ENCODE data around the gene NPB. TPM values are rescaled to one million over a fixed set of nuclear protein-coding genes. Genes with fewer than 3 reads are reported as not detected.

Gene NPB
- total and polyA plus RNA-seq, 2 donors (not counting 1 experiment from before 2014, with no cell fraction given), result 0.44 TPM; not detected in 1

DNA sequence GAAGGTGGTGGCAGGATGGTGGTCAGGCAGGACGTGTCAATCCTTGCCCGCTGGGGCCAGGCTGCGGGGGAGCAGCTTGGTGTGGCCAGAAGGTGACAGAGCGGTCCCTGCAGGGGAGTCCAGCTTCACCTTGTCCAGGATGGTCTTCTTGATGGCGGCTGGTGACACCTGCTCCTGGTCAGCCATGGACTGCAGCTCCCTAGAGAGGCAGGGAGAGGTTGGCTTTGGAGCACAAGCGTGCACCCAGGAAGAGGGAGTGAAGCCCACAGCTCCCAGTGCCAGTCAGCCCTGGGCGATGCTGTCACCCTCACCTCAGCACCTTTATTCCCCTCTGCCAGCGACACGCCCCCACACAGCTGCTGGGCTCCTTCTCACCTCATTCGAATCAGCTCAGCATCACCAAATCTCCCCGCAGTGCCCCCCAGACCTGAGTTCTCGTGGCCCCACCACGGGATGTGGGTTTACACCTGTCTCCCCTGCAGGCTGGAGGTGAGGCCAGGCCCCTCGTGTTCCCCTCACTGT lies 31.2 kb downstream of the NPB start:
- H3K4me1 Mint-ChIP-seq, result peaks cover 14% of the 10 kb centered on the region
- intact Hi-C loops (cut with micrococcal nuclease), result no loop called here
- H2AFZ ChIP-seq (ENCODE audit: insufficient read depth, low read depth, low read length, poor library complexity, severe bottlenecking), result no peak overlapping the region
- peaks cover 18 to 21% of the 10 kb centered on the region in 2 donors for H3K4me1 ChIP-seq (ENCODE audit: control insufficient read depth in 2 of 2, insufficient read depth in 2 of 2, low read length in 2 of 2)
- no peaks in the 10 kb centered on the region for H3K9me3 ChIP-seq (ENCODE audit: control extremely low read depth in 1 of 3, control insufficient read depth in 2 of 3, insufficient read depth in 1 of 3, low read length in 2 of 3)
- H3K79me2 ChIP-seq (ENCODE audit: control insufficient read depth, insufficient read depth, low read length), result no peaks in the 10 kb centered on the region
- DNase-seq (no peak), ATAC-seq (ENCODE audit: low read depth) (no peak)
- no peaks in the 10 kb centered on the region for H4K20me1 ChIP-seq (ENCODE audit: control insufficient read depth, insufficient read depth, low read length, poor library complexity, severe bottlenecking)
- H3K36me3 ChIP-seq (replicated peaks in 1 of 2; ENCODE audit: control extremely low read depth in 1 of 2, control insufficient read depth in 1 of 2, extremely low read depth in 1 of 2, insufficient read depth in 2 of 2, low read length in 1 of 2), result no peaks in the 10 kb centered on the region
- ChIA-PET CTCF (no interaction called here), POLR2A (no interaction called here)
- TF ChIP-seq, protein P1, sequence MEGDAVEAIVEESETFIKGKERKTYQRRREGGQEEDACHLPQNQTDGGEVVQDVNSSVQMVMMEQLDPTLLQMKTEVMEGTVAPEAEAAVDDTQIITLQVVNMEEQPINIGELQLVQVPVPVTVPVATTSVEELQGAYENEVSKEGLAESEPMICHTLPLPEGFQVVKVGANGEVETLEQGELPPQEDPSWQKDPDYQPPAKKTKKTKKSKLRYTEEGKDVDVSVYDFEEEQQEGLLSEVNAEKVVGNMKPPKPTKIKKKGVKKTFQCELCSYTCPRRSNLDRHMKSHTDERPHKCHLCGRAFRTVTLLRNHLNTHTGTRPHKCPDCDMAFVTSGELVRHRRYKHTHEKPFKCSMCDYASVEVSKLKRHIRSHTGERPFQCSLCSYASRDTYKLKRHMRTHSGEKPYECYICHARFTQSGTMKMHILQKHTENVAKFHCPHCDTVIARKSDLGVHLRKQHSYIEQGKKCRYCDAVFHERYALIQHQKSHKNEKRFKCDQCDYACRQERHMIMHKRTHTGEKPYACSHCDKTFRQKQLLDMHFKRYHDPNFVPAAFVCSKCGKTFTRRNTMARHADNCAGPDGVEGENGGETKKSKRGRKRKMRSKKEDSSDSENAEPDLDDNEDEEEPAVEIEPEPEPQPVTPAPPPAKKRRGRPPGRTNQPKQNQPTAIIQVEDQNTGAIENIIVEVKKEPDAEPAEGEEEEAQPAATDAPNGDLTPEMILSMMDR (IDR thresholded peaks at IDR 0.05), result no peak
- TF ChIP-seq EZH2 (IDR thresholded peaks at IDR 0.05; ENCODE audit: borderline replicate concordance, insufficient read depth, low read depth, low read length, poor library complexity, severe bottlenecking), result no peak
- peaks cover 0 to 21% (median 8%) of the 10 kb centered on the region in 4 experiments for H3K27me3 ChIP-seq (replicated peaks in 1 of 4; ENCODE audit: control extremely low read depth in 1 of 4, control insufficient read depth in 3 of 4, insufficient read depth in 4 of 4, low read length in 3 of 4)
- WGBS (ENCODE audit: insufficient coverage), result 91% methylated on average over 14 of the region's 14 CpGs
- no peak overlapping the region for H3K27ac ChIP-seq (ENCODE audit: low read length in 2 of 2)
- H3K9me3 Mint-ChIP-seq (ENCODE audit: insufficient read depth), result no peaks in the 10 kb centered on the region
- no peak overlapping the region for H3K4me3 ChIP-seq (ENCODE audit: control extremely low read depth in 1 of 5, extremely low read depth in 1 of 5, insufficient read depth in 1 of 5, low read depth in 2 of 5, low read length in 4 of 5)
- peaks cover 10% of the 10 kb centered on the region for H3K27me3 Mint-ChIP-seq
- no peak overlapping the region for H3K4me2 ChIP-seq (replicated peaks; ENCODE audit: low read depth, low read length, poor library complexity, severe bottlenecking)
- no peak overlapping the region for H3K9ac ChIP-seq (ENCODE audit: low read length)
- H3K27ac Mint-ChIP-seq, result no peak overlapping the region
- H3K4me3 Mint-ChIP-seq, result no peak overlapping the region

DNA sequence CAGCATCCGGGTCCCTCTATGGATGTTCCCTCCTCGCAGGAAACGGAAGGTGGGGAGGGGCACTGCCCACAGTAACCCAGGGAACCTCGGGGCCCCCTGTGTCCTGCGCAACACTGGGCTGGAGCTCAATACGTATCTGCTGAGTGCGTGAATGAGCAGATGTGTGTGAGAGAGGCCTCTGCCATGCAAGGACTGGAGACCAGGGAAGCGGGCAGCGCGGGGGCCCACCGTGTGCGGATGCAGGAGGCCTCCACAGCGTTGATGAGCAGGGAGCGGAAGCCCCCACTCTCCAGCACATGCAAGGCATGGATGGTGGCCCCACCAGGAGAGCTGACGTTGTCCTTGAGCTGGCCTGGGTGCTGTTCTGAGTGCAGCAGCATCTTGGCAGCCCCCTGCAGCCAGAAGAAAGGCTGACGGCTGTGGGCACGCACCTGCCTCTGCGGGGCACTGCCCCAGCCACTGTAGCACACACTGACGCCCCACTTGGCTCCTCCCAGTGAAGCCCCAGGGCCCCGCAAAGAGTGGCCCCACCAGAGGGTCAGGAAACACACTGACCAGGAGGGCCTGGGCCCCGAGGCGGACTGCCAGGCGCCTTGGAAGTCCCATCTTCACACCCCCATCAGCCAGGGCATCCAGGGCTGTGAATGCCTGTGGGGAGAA lies 32.2 kb downstream of the NPB start:
- H3K27me3 ChIP-seq (replicated peaks in 1 of 4; ENCODE audit: control extremely low read depth in 1 of 4, control insufficient read depth in 3 of 4, insufficient read depth in 4 of 4, low read length in 3 of 4), result peaks cover 0 to 11% (median 2%) of the 10 kb centered on the region in 4 experiments
- ATAC-seq (ENCODE audit: low read depth), result no peak

More for the DNA sequence above, 32.2 kb downstream of the NPB start:
- no peak for DNase-seq
- Histone ChIP-seq H2AFZ (ENCODE audit: insufficient read depth, low read depth, low read length, poor library complexity, severe bottlenecking) (no peak overlapping the region), H3K4me1 (ENCODE audit: control insufficient read depth in 2 of 2, insufficient read depth in 2 of 2, low read length in 2 of 2) (peaks cover 10 to 14% of the 10 kb centered on the region in 2 donors), H3K9ac (ENCODE audit: low read length) (no peak overlapping the region), H3K79me2 (ENCODE audit: control insufficient read depth, insufficient read depth, low read length) (no peaks in the 10 kb centered on the region), H3K36me3 (replicated peaks in 1 of 2; ENCODE audit: control extremely low read depth in 1 of 2, control insufficient read depth in 1 of 2, extremely low read depth in 1 of 2, insufficient read depth in 2 of 2, low read length in 1 of 2) (no peaks in the 10 kb centered on the region), H4K20me1 (ENCODE audit: control insufficient read depth, insufficient read depth, low read length, poor library complexity, severe bottlenecking) (no peaks in the 10 kb centered on the region), H3K4me2 (replicated peaks; ENCODE audit: low read depth, low read length, poor library complexity, severe bottlenecking) (no peak overlapping the region), H3K4me3 (ENCODE audit: control extremely low read depth in 1 of 5, extremely low read depth in 1 of 5, insufficient read depth in 1 of 5, low read depth in 2 of 5, low read length in 4 of 5) (no peak overlapping the region), H3K27ac (ENCODE audit: low read length in 2 of 2) (no peak overlapping the region), H3K9me3 (ENCODE audit: control extremely low read depth in 1 of 3, control insufficient read depth in 2 of 3, insufficient read depth in 1 of 3, low read length in 2 of 3) (no peaks in the 10 kb centered on the region)
- TF ChIP-seq, protein P1 (IDR thresholded peaks at IDR 0.05), result no peak
- TF ChIP-seq EZH2 (IDR thresholded peaks at IDR 0.05; ENCODE audit: borderline replicate concordance, insufficient read depth, low read depth, low read length, poor library complexity, severe bottlenecking), result no peak
- 97% methylated on average over 21 of the region's 23 CpGs for WGBS (ENCODE audit: insufficient coverage)
- Mint-ChIP-seq H3K4me1 (peaks cover 11% of the 10 kb centered on the region), H3K9me3 (ENCODE audit: insufficient read depth) (no peaks in the 10 kb centered on the region), H3K4me3 (no peak overlapping the region), H3K27me3 (peaks cover 7% of the 10 kb centered on the region), H3K27ac (no peak overlapping the region)
- ChIA-PET CTCF (no interaction called here), POLR2A (no interaction called here)
- intact Hi-C loops (cut with micrococcal nuclease), result no loop called here

Data from B cell (primary cell).